Stimulated activated CD8-positive, alpha-beta memory T cell treated with anti-CD3 and anti-CD28 coated beads, Interleukin-15, amount 100 ng/mL, for 48 hours (primary cell): ENCODE measurements around the gene HS6ST1.

ENCODE experiments used
- DNase-seq, 2 donors: peaks; one replicate each; pipeline ENCODE4 v3.0.0-alpha.2; 2020; ENCODE audit warnings: low read depth in 2 of 2

HS6ST1 gene

GRCh38 chr2:128310094-128310716 is 8.5 kb downstream of the HS6ST1 start:
- no peak for DNase-seq

GRCh38 chr2:128309280-128310093 is 9.2 kb downstream of the HS6ST1 start:
- DNase-seq: no peak

GRCh38 chr2:128308889-128309279 is 9.8 kb downstream of the HS6ST1 start:
- no peak for DNase-seq

- no peak for DNase-seq
These were observed 10.4 kb downstream of the HS6ST1 start for GRCh38 chr2:128308284-128308731.

GRCh38 chr2:128307595-128307994 is 11.1 kb downstream of the HS6ST1 start:
- no peak for DNase-seq

- no peak for DNase-seq
These were observed 11.7 kb downstream of the HS6ST1 start for GRCh38 chr2:128306931-128307460.

GRCh38 chr2:128306081-128306930 is 12.4 kb downstream of the HS6ST1 start:
- no peak for DNase-seq

DNA sequence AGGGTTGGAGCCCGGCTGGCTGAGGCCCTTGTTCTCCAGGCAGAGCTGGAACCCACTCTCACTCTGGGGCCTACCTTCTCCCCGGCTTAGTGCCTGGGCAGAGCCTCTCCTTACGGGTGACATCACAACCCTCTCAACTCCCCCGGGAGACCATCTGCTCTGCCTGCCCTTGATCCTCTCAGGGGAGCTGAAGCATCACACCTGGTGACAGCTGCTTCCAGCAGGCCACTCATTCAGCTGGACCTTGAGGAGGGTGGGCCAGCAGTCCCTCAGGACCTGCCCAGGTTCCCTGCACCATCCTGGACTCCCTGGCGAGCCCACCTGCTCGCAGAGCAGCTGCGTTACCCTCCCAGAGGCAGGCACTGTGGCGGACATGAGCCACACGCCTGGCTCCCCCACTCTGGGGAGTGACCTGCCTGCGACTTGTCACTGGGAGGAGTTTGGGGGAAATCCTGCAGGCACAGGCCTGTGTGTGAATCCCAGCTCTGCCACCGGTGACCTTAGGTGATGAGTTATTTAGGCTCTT is 13.1 kb downstream of the HS6ST1 start:
- DNase-seq: no peak

DNA sequence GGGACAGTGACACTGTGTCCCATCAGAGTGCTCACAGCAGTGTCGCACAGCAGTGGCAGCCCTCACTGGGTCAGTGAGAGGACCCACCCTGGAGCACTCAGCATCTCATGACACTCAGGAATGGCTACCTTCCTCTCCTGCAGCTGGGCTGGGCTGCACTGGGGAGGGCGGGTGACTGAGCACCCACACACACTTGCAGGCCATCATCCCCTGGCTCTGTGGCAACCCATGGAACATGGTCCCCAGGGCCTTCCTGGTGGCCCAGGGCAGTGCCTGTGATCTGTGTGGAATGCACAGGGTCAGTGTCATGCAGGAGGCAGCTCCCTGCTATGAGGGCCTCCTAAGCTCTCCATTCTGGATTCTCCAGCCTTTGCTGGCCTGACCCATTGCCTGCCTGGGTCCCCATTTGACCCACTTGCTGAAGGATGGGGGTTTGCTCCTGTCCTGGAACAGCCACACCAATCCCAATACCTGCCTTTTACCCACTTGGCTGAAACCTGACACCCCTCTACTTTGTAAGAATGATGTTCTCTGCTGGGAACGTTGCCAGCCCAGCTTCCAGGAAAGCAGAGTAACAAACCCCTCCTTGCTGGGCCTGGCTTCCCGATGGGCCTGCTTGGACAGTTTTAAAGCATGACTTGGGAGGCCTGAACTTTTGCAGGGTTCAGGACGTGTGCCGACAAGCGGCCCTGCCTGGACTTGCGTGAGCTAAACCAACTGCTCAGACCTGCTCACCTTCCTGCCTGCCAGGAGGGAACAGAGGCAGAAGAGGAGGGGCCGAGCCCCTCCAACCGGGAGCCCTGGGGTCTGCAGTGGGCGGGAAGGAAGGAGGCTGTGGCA is 13.7 kb downstream of the HS6ST1 start:
- no peak for DNase-seq

GRCh38 chr2:128304330-128304714 is 14.3 kb downstream of the HS6ST1 start:
- no peak for DNase-seq

DNA sequence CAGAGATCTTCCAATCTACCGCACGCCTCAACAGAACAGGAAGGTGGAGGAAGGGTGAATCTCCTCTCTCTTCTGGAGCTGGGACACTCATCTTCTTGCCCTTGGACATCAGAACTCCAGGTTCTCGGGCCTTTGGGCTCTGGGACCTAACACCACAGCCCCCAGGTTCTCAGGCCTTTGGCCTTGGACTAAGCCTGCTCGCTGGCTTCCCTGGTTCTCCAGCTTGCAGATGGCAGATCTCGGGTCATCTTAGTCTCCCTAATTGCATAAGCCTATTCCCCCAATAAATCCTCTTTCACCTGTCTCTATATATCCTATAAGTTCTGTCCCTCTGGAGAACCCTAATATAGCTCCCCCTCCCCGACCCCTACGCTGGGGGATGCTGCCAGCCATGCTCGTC is 14.8 kb downstream of the HS6ST1 start:
- no peak for DNase-seq

GRCh38 chr2:128303095-128303791 is 15.4 kb downstream of the HS6ST1 start:
- no peak for DNase-seq

GRCh38 chr2:128302744-128303067 is 16.0 kb downstream of the HS6ST1 start:
- no peak for DNase-seq

- no peak for DNase-seq
These were observed 16.5 kb downstream of the HS6ST1 start for GRCh38 chr2:128302011-128302743.

GRCh38 chr2:128301501-128301966 is 17.1 kb downstream of the HS6ST1 start:
- no peak for DNase-seq

- no peak for DNase-seq
These were observed 17.6 kb downstream of the HS6ST1 start for GRCh38 chr2:128301021-128301420.

GRCh38 chr2:128300151-128301020 is 18.3 kb downstream of the HS6ST1 start:
- no peak for DNase-seq

GRCh38 chr2:128299628-128300027 is 19.0 kb downstream of the HS6ST1 start:
- DNase-seq: no peak
